ACHN (cell line): ENCODE results near the gene MZT2B.
"Not testable (repeated sequence)": the region's sequence is repeated elsewhere in the genome, so short reads cannot be mapped to it uniquely, and the experiment has no call there.

ENCODE experiments used
- DNase-seq: peaks from one replicate; pipeline ENCODE4 v3.0.0-alpha.2; 2015
- in situ Hi-C: cut with HindIII; loops from 2 replicates; pipeline ENCODE4 v1.10.0; 2017; ENCODE audit warnings: low sequenced_read_pairs, low pct_ligation_motif_present, low pct_unique_long_range_greater_than_20kb

Gene MZT2B

GRCh38 chr2:130165293-130166016 is 16.6 kb upstream of the MZT2B start:
- in situ Hi-C loops: no loop called here
- no peak for DNase-seq

GRCh38 chr2:130166611-130167010 is 15.5 kb upstream of the MZT2B start:
- in situ Hi-C loops, DNase-seq: not testable (repeated sequence)

GRCh38 chr2:130169163-130169562 is 12.9 kb upstream of the MZT2B start:
- in situ Hi-C loops, DNase-seq: not testable (repeated sequence)

GRCh38 chr2:130169896-130170295 is 12.2 kb upstream of the MZT2B start:
- no peak for DNase-seq
- in situ Hi-C loops: no loop called here

GRCh38 chr2:130174866-130175265 is 7.2 kb upstream of the MZT2B start:
- DNase-seq, in situ Hi-C loops: not testable (repeated sequence)

- DNase-seq: peak; percentile 20
- in situ Hi-C loops: not testable (repeated sequence)
Observed at GRCh38 chr2:130180404-130181324, 1.4 kb upstream of the MZT2B start.

GRCh38 chr2:130181325-130181879 is 660 bp upstream of the MZT2B start, which contains the start of gene SMPD4:
SMPD4 (minus strand) TSS chr2:130181602; CDS start chr2:130176592, 5,010 bp downstream.
- DNase-seq: peak; percentile 98
- in situ Hi-C loops: no loop called here

- DNase-seq, in situ Hi-C loops: not testable (repeated sequence)
Observed at GRCh38 chr2:130182826-130183511, 907 bp downstream of the MZT2B start.

GRCh38 chr2:130183512-130184373 is 1.7 kb downstream of the MZT2B start:
- in situ Hi-C loops: no loop called here

GRCh38 chr2:130185436-130185835 is 3.4 kb downstream of the MZT2B start:
- no peak for DNase-seq
- in situ Hi-C loops: no loop called here

More at GRCh38 chr2:130183512-130184373, 1.7 kb downstream of the MZT2B start:
- DNase-seq: no peak

- DNase-seq: no peak
- in situ Hi-C loops: no loop called here
Observed at GRCh38 chr2:130185896-130186295, 3.8 kb downstream of the MZT2B start.

GRCh38 chr2:130186391-130186790 is 4.3 kb downstream of the MZT2B start:
- no peak for DNase-seq
- in situ Hi-C loops: no loop called here

- DNase-seq: no peak
- in situ Hi-C loops: no loop called here
Observed at GRCh38 chr2:130187268-130187667, 5.2 kb downstream of the MZT2B start.

- in situ Hi-C loops, DNase-seq: not testable (repeated sequence)
Observed at GRCh38 chr2:130187859-130188792, 6.1 kb downstream of the MZT2B start.

GRCh38 chr2:130188958-130189357 is 6.9 kb downstream of the MZT2B start:
- in situ Hi-C loops, DNase-seq: not testable (repeated sequence)

- DNase-seq: no peak
- in situ Hi-C loops: no loop called here
Observed at GRCh38 chr2:130190237-130190636, 8.2 kb downstream of the MZT2B start.

GRCh38 chr2:130191319-130191718 is 9.3 kb downstream of the MZT2B start:
- in situ Hi-C loops, DNase-seq: not testable (repeated sequence)
